Endothelial cell (in vitro differentiated cells): Measurements from ENCODE around the gene WBP1. TPM values are rescaled to one million over a fixed set of nuclear protein-coding genes. Genes with fewer than 3 reads are reported as not detected.
A peak's percentile ranks its signal among the peaks of the same experiment; 100 is the strongest.
"Not testable (repeated sequence)": the region's sequence is repeated elsewhere in the genome, so short reads cannot be mapped to it uniquely, and the experiment has no call there.

Source experiments
- DNase-seq: peaks from one replicate; pipeline ENCODE4 v3.0.0; 2021; ENCODE audit warnings: low spot score
- H3K27ac Mint-ChIP-seq: one replicate; pipeline ENCODE4 v1.8.0; 2021; ENCODE audit warnings: mixed read lengths, inconsistent platforms; ENCODE audit not compliant: unreplicated experiment
- H3K27me3 Mint-ChIP-seq: one replicate; pipeline ENCODE4 v1.8.0; 2021; ENCODE audit warnings: mild to moderate bottlenecking, moderate library complexity, mixed read lengths, inconsistent platforms; ENCODE audit not compliant: unreplicated experiment
- H3K36me3 Mint-ChIP-seq: one replicate; pipeline ENCODE4 v1.8.0; 2021; ENCODE audit warnings: mild to moderate bottlenecking, low read depth, mixed read lengths, inconsistent platforms; ENCODE audit not compliant: unreplicated experiment
- H3K4me1 Mint-ChIP-seq: one replicate; pipeline ENCODE4 v1.8.0; 2021; ENCODE audit warnings: mild to moderate bottlenecking, mixed read lengths, inconsistent platforms; ENCODE audit not compliant: unreplicated experiment
- H3K4me3 Mint-ChIP-seq: one replicate; pipeline ENCODE4 v1.8.0; 2021; ENCODE audit warnings: mild to moderate bottlenecking, mixed read lengths, inconsistent platforms; ENCODE audit not compliant: unreplicated experiment
- H3K9me3 Mint-ChIP-seq: one replicate; pipeline ENCODE4 v1.8.0; 2021; ENCODE audit warnings: mixed read lengths, inconsistent platforms; ENCODE audit not compliant: unreplicated experiment
- CTCF ChIP-seq: fragments of 200-600 bp; sonication (generic); IDR thresholded peaks from one replicate; pipeline ENCODE4 v1.5.0; 2021; ENCODE audit warnings: antibody characterized with exemption; ENCODE audit not compliant: unreplicated experiment
- total RNA-seq: library from RNA; stranded (reverse); fragmentation: NEBNext Ultra II Directional; extraction: Animal tissue kit (Norgen Biotek cat#: 25700); gene quantifications from one replicate; pipeline ENCODE4 v1.2.1, GENCODE V29; 2021; ENCODE audit not compliant: unreplicated experiment

The WBP1 gene
- total RNA-seq, 1 donor from 2014 or later, result 76.8 TPM

- H3K27me3 Mint-ChIP-seq, result peaks cover 6% of the 10 kb centered on the region
- peak; percentile 37 for DNase-seq
- H3K4me1 Mint-ChIP-seq, result peaks cover 16% of the 10 kb centered on the region
- peak overlapping the region; percentile 37 for H3K4me3 Mint-ChIP-seq
- no peaks in the 10 kb centered on the region for H3K9me3 Mint-ChIP-seq
- H3K27ac Mint-ChIP-seq, result no peak overlapping the region
- TF ChIP-seq CTCF, result peak; percentile 31
- H3K36me3 Mint-ChIP-seq, result peaks cover 27% of the 10 kb centered on the region
Observed at GRCh38 chr2:74474899-74475298, 16.7 kb downstream of the WBP1 start.

DNA sequence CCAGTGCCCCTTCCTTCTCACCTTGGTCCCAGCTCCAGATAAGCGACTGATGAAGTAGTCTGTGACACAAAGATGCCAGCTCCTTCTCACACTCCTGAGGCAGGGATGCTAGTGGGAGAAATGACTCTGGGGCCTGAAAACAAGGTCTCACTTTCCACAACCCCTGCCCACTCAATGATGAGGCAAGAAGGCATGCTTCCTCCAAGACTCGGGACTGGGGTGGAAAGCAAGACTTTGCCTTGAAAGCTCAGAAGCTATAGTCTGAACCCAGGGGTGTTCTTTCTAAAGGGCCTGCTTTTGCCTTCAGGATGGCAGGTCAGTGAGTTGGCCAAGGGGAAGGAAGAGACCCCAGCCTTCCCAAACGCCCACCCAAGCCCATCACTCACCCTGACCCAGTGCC lies 23.2 kb downstream of the WBP1 start:
- no peak for DNase-seq
- Mint-ChIP-seq H3K4me1 (peaks cover 21% of the 10 kb centered on the region), H3K4me3 (peak overlapping the region; percentile 90), H3K27me3 (peaks cover 3% of the 10 kb centered on the region), H3K36me3 (peaks cover 10% of the 10 kb centered on the region), H3K27ac (no peak overlapping the region), H3K9me3 (no peaks in the 10 kb centered on the region)
- TF ChIP-seq CTCF, result no peak

- H3K27ac Mint-ChIP-seq, result peak overlapping the region; percentile 94
- H3K4me3 Mint-ChIP-seq, result peak overlapping the region; percentile 98
- H3K27me3 Mint-ChIP-seq, result peaks cover 4% of the 10 kb centered on the region
- peaks cover 20% of the 10 kb centered on the region for H3K4me1 Mint-ChIP-seq
- peak; percentile 57 for DNase-seq
- no peak for TF ChIP-seq CTCF
- H3K9me3 Mint-ChIP-seq, result no peaks in the 10 kb centered on the region
- peaks cover 5% of the 10 kb centered on the region for H3K36me3 Mint-ChIP-seq
Observed at GRCh38 chr2:74481961-74482800, 23.9 kb downstream of the WBP1 start.

DNA sequence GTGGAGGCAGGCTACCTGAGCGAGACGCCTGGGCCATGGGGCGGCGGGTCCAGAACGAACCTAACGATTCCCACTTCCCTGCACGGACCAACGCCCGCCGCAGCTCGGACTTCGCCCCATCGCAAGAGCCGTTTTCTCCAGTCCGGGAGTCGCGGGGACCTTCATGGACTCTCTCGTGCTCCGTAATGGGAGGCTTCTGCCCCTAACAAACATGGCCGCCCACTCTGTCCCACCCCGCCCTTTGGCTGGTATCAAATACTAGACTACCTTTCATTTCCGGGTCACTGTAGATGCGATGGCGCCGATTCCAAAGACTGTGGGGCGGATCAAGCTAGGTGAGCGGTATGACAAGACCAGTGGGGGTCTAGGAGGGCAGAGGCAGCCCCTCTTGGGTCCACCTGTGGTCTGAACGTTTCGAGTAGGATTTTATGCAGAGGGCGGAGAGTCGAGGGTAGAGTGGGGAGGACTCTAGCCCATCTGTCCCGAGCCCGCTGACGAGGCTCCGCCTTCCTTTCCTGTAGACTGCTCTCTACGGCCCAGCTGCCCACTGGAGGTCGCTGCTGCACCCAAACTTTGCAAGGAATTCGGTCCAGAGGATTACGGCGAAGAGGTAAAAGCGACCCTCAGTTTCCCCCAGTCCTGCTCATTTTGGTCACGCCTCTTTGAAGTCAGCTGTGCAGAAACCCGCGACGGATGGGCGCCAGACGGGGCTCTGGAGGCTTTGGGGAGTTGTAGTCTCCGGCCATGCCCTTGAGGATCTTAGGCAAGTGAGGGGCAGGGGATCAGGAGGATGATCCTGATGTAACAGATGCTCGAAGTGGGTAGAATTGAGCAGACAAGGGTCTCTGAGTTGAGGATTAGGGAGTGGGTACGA lies 24.8 kb downstream of the WBP1 start, which contains the start of the genes CCDC142 and TTC31:
Gene CCDC142, minus strand, starts transcription at position 198 of the 874 bp plus-strand sequence. Its CDS starts 161 bp downstream, at position 37.
Gene TTC31, plus strand, starts transcription at position 281 of the 874 bp plus-strand sequence. Its CDS starts 15 bp downstream, at position 296.
- peak; percentile 48 for TF ChIP-seq CTCF
- Mint-ChIP-seq H3K27ac (peak within 1 kb of the TSS; percentile 94), H3K27me3 (peaks cover 4% of the 10 kb centered on the region), H3K9me3 (no peaks in the 10 kb centered on the region), H3K36me3 (no peaks in the 10 kb centered on the region), H3K4me3 (peak within 1 kb of the TSS; percentile 98), H3K4me1 (peaks cover 15% of the 10 kb centered on the region)
- DNase-seq, result peak; percentile 93

GRCh38 chr2:74483675-74484164 lies 25.5 kb downstream of the WBP1 start:
- Mint-ChIP-seq H3K4me3 (peak overlapping the region; percentile 98), H3K27ac (peak overlapping the region; percentile 94), H3K4me1 (peaks cover 15% of the 10 kb centered on the region)
- DNase-seq, H3K27me3 Mint-ChIP-seq, H3K36me3 Mint-ChIP-seq, H3K9me3 Mint-ChIP-seq: not testable (repeated sequence)
